Mucosa of rectum (tissue), 2 donors: Measurements from ENCODE around the gene SMOC2.

Experiments used
- H3K27ac ChIP-seq, 2 donors: one replicate each; pipeline ENCODE4 v1.7.0; 2013; ENCODE audit warnings: inconsistent platforms in 2 of 2, low read depth in 2 of 2, low read length in 2 of 2
- H3K27me3 ChIP-seq, 2 donors: one replicate each; pipeline ENCODE4 v1.7.0; 2013; ENCODE audit warnings: low read length in 2 of 2; ENCODE audit not compliant: control insufficient read depth in 2 of 2, insufficient read depth in 2 of 2
- H3K36me3 ChIP-seq, 2 donors: one replicate each; pipeline ENCODE4 v1.7.0; 2013; ENCODE audit warnings: low read length in 2 of 2; ENCODE audit not compliant: control insufficient read depth in 2 of 2, insufficient read depth in 2 of 2
- H3K4me1 ChIP-seq, 2 donors: one replicate each; pipeline ENCODE4 v1.7.0; 2013; ENCODE audit warnings: low read length in 2 of 2, mild to moderate bottlenecking in 1 of 2; ENCODE audit not compliant: control insufficient read depth in 2 of 2, insufficient read depth in 2 of 2
- H3K4me3 ChIP-seq, 2 donors: one replicate each; pipeline ENCODE4 v1.7.0; 2013; ENCODE audit warnings: low read length in 2 of 2
- H3K9ac ChIP-seq, 2 donors: one replicate each; pipeline ENCODE4 v1.7.0; 2013; ENCODE audit warnings: low read length in 2 of 2, low read depth in 1 of 2, mild to moderate bottlenecking in 1 of 2
- H3K9me3 ChIP-seq, 2 donors: one replicate each; pipeline ENCODE4 v1.7.0; 2013; ENCODE audit warnings: low read length in 2 of 2; ENCODE audit not compliant: control insufficient read depth in 2 of 2
- donor health status: healthy.
- donor health status: Normal muscosa, but diverticular disease.

SMOC2 gene

DNA sequence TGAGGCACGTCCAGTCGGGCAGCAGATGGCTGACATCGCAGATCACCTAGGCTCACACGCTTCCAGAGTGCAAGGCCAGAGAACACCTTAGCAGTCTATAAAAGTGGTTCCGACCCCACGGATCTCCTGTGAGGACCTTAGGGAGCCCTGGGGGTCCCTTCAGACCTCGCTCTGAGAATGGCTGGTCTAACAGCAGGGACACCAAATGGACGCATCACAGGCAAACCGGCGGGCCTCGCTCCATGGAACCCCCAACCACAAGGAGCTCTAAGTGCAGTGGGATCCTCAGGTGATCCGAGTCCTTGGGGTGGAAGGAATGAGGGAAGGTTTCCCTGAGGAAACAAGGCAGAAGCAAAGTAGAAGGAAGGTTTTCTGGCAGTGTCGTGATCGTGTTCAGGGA is 135.4 kb downstream of the SMOC2 start:
- H3K9me3 ChIP-seq, result no peaks in the 10 kb centered on the region
- H3K36me3 ChIP-seq, result no peaks in the 10 kb centered on the region
- no peaks in the 10 kb centered on the region for H3K27me3 ChIP-seq
- no peak overlapping the region for H3K4me3 ChIP-seq
- no peak overlapping the region for H3K9ac ChIP-seq
- no peak overlapping the region for H3K27ac ChIP-seq
- H3K4me1 ChIP-seq, result peaks cover 0 to 4% of the 10 kb centered on the region in 2 donors

DNA sequence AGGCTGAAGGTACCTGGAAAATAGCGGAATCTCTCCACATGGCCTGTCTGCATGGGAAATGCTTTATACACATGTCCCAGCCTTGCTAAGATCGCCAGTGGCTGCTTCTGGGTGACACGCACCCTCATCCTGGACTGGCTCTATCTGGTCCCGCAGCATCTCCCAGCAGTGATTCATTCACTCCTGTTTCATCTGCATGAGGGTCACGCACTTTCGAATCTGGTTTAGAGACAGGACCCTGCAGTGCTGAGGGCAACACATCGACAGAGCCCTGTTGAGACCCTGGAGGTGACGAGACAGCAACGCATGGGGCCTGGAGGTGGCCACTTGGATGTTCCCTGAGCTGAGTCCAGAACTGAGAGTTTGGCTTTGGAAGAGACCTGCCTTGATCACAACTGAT is 136.5 kb downstream of the SMOC2 start:
- H3K27me3 ChIP-seq, result no peaks in the 10 kb centered on the region
- no peaks in the 10 kb centered on the region for H3K9me3 ChIP-seq
- H3K4me3 ChIP-seq, result no peak overlapping the region
- H3K4me1 ChIP-seq, result peaks cover 0 to 4% of the 10 kb centered on the region in 2 donors
- H3K27ac ChIP-seq, result no peak overlapping the region
- no peak overlapping the region for H3K9ac ChIP-seq
- no peaks in the 10 kb centered on the region for H3K36me3 ChIP-seq

DNA sequence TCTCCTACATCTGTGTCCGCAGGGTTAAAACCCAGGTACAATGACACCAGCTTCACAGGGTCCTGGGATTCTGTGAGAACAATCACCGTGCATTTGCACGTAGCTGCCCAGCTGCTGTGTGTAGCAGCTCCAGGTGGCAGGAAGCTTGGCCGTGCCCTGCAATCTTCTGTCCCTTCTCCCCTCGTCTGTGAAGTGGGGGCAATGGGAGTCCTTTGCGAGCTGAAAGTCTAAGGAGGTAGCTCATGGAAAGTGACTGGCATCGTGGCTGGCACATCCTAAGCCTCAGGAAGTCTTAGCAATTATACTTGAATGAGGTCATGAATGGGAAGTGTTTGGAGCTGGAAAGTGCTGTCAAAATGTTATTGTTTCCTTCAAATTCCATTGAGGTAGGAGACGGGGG is 137.1 kb downstream of the SMOC2 start:
- Histone ChIP-seq H3K27ac (no peak overlapping the region), H3K9me3 (no peaks in the 10 kb centered on the region), H3K9ac (no peak overlapping the region), H3K4me3 (no peak overlapping the region), H3K36me3 (no peaks in the 10 kb centered on the region), H3K4me1 (peaks cover 0 to 4% of the 10 kb centered on the region in 2 donors), H3K27me3 (no peaks in the 10 kb centered on the region)

DNA sequence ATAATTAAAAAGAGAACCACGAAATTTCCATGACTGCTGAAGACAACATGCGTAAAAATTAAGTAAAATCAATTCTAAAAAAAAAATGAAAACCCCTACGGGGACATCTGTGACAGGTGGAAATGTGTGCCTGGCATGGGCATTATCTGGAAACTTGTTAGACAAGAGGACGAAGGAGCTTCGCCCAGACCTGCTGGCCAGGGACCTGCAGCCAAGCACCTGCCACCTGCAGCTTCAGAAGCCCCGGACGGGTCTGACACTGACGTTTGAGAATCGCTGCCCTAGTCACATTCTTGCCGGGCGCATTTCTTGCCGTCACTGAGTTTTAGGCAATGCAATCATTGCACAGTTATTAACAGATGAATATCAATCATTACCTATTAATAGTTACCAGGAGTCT is 140.3 kb downstream of the SMOC2 start:
- H3K27ac ChIP-seq, result no peak overlapping the region
- H3K36me3 ChIP-seq, result no peaks in the 10 kb centered on the region
- no peak overlapping the region for H3K4me3 ChIP-seq
- no peaks in the 10 kb centered on the region for H3K4me1 ChIP-seq
- no peaks in the 10 kb centered on the region for H3K27me3 ChIP-seq
- H3K9ac ChIP-seq, result no peak overlapping the region
- no peaks in the 10 kb centered on the region for H3K9me3 ChIP-seq

DNA sequence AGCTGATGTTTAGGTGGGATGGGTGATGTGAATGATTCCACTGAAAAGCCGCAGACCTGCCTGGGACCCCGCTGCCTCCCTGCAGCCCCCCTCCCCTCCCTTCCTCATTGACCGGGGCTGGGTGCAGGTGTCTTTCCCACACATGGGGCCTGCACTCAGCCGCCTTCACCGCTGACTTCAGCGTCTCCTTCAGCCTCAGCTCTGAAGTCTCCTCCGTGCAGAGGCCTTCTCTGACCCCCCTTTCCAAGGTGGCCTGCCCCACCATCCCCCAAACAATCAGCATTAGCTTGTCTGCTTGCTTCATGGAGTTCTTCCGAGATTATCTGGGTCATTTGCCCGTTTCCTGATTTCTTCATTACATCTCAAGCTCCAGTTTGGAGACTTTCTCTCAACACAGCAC is 140.7 kb downstream of the SMOC2 start:
- Histone ChIP-seq H3K9me3 (no peaks in the 10 kb centered on the region), H3K4me3 (no peak overlapping the region), H3K27me3 (no peaks in the 10 kb centered on the region), H3K9ac (no peak overlapping the region), H3K27ac (no peak overlapping the region), H3K4me1 (no peaks in the 10 kb centered on the region), H3K36me3 (no peaks in the 10 kb centered on the region)

DNA sequence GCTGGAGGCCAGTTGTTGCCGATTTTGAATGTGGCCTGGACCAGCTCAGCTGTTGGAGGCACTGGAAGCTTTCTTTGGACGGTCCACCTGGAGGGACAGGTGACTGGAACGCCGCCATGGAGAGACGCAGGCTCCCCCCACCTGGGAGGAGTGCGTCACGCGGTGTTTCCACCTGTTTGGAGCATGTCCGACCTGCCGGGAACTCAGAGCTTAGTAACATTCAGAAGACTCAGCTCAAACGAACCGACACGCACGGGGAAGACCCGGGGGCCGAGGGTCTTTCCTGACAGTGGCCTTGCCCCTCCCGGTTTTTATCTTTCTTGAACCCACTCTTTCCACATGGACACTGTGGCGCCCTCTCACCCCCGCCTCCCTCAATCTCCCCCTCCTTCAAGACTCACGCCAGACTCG is 141.6 kb downstream of the SMOC2 start:
- Histone ChIP-seq H3K4me3 (no peak overlapping the region), H3K27me3 (no peaks in the 10 kb centered on the region), H3K4me1 (no peaks in the 10 kb centered on the region), H3K27ac (no peak overlapping the region), H3K9ac (no peak overlapping the region), H3K36me3 (no peaks in the 10 kb centered on the region), H3K9me3 (no peaks in the 10 kb centered on the region)

DNA sequence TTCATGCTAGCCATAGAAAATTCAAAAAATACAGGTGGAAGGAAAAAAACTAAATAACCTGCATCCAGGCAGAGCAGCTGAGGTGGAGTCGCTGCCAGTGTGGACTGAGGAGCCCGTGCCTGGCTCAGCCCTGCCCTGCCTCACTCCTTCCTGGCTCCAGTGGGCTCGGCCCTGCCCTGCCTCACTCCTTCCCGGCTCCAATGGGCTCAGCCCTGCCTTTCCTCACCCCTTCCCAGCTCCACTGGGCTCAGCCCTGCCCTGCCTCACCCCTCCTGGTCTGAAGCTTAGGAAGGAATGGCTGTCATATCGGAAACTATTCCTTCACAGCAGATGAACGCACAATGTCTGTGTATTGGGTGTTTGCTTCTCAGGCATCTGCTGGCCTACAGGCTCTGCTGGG is 142.1 kb downstream of the SMOC2 start:
- H3K9me3 ChIP-seq, result no peaks in the 10 kb centered on the region
- H3K4me3 ChIP-seq, result no peak overlapping the region
- H3K9ac ChIP-seq, result no peak overlapping the region
- H3K36me3 ChIP-seq, result no peaks in the 10 kb centered on the region
- no peaks in the 10 kb centered on the region for H3K27me3 ChIP-seq
- H3K4me1 ChIP-seq, result no peaks in the 10 kb centered on the region
- H3K27ac ChIP-seq, result no peak overlapping the region

DNA sequence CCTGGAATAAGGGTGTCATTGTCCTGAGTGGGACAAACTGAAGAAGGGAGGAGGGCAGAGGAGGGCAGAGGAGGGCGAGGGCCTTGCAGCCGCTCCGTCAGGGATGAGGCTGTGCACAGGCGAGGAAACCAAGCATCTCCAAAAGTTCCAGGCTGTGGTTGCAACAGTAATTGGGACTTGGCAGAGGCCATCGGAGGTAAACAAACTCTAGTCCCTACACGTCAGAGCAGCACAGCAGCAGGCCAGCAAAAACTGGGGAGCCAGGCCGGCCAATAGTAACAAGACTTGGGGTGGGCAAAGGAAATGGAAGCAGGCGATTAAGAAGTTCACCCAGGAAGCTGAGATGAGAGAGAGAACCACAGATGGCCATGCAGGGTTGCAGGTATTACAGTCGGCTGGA is 142.8 kb downstream of the SMOC2 start:
- H3K27ac ChIP-seq, result no peak overlapping the region
- H3K27me3 ChIP-seq, result no peaks in the 10 kb centered on the region
- H3K4me3 ChIP-seq, result no peak overlapping the region
- H3K9ac ChIP-seq, result no peak overlapping the region
- H3K9me3 ChIP-seq, result no peaks in the 10 kb centered on the region
- no peaks in the 10 kb centered on the region for H3K36me3 ChIP-seq
- H3K4me1 ChIP-seq, result no peaks in the 10 kb centered on the region

DNA sequence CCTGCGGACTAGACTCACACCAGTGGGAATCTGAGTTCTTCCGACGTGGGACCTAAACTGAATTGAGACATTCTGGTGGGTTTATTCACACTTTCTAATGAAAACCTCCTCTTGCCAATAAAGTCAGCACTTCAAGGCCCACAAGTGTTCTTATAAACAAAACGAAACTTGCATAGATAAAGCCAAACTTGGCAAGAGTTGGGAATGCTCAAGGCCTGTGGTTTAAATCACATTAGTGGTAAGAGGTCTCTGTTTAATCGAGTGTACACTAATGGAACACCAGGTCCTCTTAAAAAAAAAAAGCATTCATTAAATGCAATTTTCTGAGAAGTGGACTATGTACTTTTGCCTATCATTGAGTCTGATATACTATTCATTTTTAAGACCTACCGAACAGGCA is 143.3 kb downstream of the SMOC2 start:
- Histone ChIP-seq H3K9ac (no peak overlapping the region), H3K27me3 (no peaks in the 10 kb centered on the region), H3K4me3 (no peak overlapping the region), H3K27ac (no peak overlapping the region), H3K4me1 (no peaks in the 10 kb centered on the region), H3K9me3 (no peaks in the 10 kb centered on the region), H3K36me3 (no peaks in the 10 kb centered on the region)

DNA sequence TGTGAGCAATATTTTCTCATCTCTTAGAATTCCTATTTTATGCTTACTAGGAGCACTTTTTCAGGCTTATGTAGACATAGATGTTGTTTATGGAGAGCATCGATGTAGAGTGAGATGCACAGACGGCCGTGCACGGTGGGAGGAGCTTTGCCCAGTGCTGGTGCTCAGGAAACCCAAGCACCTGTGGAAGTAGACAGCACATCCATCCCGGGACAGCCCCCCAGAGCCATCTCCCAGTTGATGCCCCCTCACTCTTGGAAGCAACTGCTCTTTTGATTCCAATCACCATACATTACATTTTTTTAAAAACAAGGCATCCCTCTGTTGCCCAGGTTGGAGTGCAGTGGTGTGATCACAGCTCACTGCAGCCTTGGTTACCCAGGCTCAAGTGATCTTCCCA is 143.7 kb downstream of the SMOC2 start:
- Histone ChIP-seq H3K4me1 (no peaks in the 10 kb centered on the region), H3K9me3 (no peaks in the 10 kb centered on the region), H3K36me3 (no peaks in the 10 kb centered on the region), H3K27me3 (no peaks in the 10 kb centered on the region), H3K9ac (no peak overlapping the region), H3K27ac (no peak overlapping the region), H3K4me3 (no peak overlapping the region)

DNA sequence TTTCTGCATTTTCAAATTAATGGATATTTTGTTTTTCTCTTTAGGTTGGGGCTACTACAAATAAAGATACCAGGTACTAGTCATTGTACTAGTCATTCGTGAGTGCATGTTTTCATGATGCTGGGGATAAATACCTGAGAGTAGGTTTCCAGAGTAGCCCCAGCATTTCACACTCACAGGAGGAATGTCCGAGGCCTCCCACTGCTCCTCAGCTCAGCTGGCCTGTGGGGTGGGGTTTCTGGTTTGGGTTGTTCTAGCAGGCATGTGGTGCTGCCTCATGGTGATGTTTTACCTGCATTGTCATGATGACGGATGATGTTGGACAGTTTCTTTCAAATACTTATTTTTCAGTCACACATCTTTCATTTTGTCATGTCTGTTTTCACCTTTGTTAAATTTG is 144.5 kb downstream of the SMOC2 start:
- Histone ChIP-seq H3K9ac (no peak overlapping the region), H3K27me3 (no peaks in the 10 kb centered on the region), H3K9me3 (no peaks in the 10 kb centered on the region), H3K27ac (no peak overlapping the region), H3K4me3 (no peak overlapping the region), H3K36me3 (no peaks in the 10 kb centered on the region), H3K4me1 (no peaks in the 10 kb centered on the region)
